GM21528 (cell line): ENCODE measurements around the gene RICTOR.

Source experiments
- ATAC-seq: cut with Tn5 transposase; IDR thresholded peaks from one replicate; pipeline ENCODE4 v1.9.1; 2021; ENCODE audit warnings: mild to moderate bottlenecking, moderate library complexity; ENCODE audit not compliant: unreplicated experiment, low FRiP score

Gene RICTOR

GRCh38 chr5:38892363-38892762, 181.8 kb downstream of the RICTOR start:
- ATAC-seq, result no peak

GRCh38 chr5:38891563-38891962, 182.6 kb downstream of the RICTOR start:
- ATAC-seq, result no peak

DNA sequence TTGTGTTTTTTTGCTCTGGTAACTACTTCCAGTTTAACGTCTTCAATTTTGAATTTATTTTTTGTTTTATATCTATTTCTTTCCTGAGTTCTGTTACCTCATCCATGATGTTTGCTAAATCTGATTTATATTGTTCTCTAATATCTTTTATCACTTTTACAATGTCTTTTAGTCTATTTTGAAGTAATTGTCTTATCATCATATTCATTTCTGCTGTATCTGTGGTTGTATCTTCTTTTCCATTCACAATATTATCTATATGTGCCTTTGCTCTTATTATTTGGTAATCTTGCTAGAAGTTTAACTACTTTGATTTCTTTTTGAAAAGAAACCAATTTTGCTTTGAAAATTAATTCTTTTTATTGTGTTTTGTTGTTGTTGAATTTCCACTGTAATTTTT, 184.8 kb downstream of the RICTOR start:
- no peak for ATAC-seq

GRCh38 chr5:38888041-38888440, 186.2 kb downstream of the RICTOR start:
- no peak for ATAC-seq
